NCI-H345 (cell line): ENCODE data around the gene CYP1A2.
"Not testable (repeated sequence)": the region's sequence is repeated elsewhere in the genome, so short reads cannot be mapped to it uniquely, and the experiment has no call there.

ENCODE experiments used
- DNase-seq: peaks from one replicate; lab custom pipeline; 2025; lab: John Stamatoyannopoulos, UW

The CYP1A2 gene

DNA sequence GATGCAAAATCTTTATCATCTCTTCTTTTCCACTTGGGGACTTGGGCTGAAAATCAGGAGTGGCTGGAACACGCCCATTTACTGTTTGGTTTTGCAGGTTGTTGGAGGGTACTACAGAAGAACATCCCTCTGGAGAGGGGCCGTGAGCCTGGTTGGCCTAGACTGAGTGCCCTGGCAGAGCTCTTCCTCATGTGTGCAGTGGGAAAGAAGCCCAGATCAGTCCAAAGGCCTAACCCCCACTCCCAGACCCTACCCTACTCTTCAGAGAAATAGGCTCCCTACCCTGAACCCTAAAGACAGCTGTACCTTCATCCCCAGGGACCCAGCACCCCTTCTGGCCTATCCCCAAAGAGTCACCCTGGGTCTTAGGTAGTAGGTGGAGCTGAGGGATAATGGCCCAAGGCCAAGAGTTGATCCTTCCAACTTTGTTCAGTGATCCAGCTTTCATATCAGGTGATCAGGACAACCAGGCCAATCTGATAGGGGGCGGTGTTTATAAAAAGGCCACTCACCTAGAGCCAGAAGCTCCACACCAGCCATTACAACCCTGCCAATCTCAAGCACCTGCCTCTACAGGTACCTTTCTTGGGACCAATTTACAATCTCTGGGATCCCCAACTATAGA is at the start of gene CYP1A2:
Gene CYP1A2 (plus strand): TSS at position 524 of the 625 bp plus-strand sequence. CDS start 894 bp downstream, outside the sequence.
- DNase-seq = no peak

DNA sequence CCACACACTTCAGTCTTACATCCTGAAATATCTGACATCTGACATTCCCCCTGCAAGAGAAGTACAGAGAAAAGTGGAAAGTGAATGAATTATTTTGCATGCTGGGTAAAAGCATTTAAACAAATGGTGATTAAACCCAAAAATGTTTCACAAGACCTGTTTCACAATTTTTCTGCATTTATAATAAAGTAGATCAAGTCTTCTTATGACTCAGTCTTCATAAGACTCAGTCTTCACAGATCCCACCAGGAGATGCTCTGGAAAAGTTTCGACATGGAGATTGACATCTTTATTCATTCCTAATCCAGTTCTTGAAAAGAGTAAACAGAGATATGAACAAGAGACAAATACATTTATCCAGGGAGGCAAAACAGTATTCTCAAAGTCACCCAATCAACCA is 39.6 kb upstream of the CYP1A2 start:
- no peak for DNase-seq

- DNase-seq = no peak
Measured at GRCh38 chr15:74709892-74710291, 38.8 kb upstream of the CYP1A2 start.

- DNase-seq = no peak
Measured at GRCh38 chr15:74710319-74711094, 38.1 kb upstream of the CYP1A2 start.

DNA sequence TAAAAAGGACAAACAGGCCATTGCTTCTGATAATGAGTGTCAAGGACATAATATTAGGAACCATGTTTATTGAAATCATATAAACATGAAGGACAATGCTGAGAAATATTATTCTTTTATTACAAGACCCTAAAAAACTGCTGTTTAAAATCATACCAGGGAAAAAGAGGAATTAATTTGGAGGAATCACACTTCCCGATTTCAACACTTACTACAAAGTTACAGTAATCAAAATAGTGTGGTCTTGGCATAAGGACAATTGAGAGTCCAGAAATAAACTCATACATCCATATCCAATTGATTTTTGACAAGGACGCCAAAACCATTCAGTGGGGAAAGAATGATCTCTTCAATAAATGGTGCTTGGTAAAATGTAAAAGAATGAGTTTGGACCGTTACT is 36.3 kb upstream of the CYP1A2 start:
- no peak for DNase-seq

DNA sequence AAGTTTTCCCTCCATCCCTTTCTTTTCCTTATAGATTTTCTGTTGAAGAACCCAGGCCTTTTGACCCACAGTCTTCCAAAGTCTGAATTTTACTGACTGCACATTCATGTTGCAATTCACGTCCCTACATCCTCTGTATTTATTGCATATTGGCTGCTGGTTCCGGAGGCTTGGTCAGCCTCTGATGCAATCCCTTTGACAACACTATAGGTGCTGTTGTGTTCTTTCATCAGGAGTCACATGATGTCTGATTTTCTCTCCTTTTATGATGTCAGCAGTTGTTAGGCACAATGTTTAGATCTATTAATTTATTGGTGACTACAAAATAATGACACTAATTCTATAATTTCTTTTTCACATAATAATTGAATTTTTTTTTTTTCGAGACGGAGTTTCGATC is 32.0 kb upstream of the CYP1A2 start:
- DNase-seq = no peak

DNA sequence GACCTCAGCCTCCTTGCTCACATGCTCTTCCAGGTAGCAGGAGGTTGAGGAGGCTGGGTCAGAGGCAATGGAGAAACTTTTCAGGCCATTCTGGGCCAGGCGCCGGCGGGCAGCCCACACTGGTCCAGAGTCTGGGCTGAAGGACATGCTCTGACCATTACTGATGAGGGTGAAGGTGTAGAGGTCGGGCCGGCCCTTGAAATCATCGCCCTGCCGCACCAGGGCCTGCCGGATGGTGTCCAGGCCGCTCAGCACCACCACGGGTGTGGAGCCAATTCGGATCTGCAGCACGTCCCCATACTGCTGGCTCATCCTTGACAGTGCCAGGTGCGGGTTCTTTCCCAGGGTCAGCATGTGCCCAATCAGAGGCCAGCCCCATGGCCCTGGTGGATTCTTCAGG is 26.1 kb upstream of the CYP1A2 start:
- no peak for DNase-seq

DNA sequence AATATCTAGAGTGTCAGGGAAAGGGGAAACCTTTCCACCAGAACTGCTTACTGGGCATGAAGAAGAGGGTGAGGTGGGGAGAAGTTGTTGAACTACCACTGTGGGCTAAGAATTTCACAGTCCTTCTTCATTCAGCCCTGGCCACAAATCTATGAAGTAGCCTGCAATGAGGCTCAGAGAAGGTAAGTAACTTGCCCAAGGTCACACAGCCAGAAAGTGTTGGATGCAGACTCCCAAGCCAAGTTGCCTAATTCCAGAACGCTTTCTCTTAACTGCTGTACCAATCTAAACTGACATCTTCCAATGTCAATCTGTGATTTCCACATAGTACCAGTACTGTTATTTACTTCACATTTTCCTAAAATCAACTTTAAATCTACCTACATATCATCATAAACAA is 25.5 kb upstream of the CYP1A2 start:
- no peak for DNase-seq

DNA sequence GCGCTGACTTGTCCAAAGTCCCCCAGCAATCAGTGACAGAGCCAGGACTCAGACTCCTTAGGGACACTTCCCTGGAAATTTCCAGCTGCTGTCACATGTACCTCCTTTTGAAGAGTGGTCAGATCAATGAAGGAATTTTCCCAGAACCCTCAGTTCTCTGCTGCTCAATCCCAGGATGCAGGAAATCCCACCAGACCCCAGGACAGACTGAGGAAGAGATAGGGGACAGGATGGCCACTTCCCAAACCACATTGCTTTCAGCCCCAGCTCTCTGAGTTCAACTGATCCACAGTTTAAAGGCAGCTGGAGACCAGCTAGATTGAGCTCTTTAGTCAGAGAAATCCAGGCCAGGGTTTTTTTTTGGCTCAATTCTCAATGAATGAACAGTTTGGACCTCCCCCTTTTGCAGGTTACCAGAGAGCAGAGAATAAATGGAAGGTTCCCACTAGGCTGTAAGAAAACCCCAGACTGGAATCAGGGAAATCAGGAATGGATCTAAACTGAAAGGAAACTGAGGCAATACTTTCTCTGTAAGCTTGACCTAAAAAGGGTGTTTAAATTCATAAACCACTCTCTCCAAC is 24.8 kb upstream of the CYP1A2 start:
- peak; percentile 71 for DNase-seq

GRCh38 chr15:74724570-74725224 is 23.9 kb upstream of the CYP1A2 start:
- DNase-seq = no peak

DNA sequence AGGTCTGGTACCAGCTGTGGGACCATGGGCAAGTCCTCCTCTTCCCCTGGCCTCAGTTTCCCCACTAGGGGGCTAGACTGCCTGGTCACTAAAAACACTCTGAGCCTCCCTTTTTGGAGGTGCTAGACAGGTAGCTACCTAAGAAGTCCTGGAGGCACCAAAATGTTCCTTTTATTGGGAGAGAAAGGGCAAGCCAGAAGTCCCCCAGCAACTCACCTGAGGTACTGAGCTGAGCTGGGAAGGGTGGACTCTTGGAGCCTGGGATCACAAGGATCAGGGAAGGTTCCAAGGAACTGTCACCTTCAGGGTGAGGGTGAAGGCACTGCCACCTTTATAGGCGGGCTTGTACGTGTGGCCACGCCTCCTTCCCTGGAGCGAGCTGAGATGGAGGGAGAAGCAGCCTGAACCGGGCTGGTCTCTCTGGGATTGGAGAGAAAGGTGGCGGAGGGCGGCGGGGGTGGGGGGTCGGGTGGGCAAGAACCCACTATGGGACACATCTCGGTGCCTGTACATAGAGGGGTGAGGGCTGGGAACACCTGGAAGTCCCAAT is 23.3 kb upstream of the CYP1A2 start, which contains the start of gene CYP1A1:
Gene CYP1A1 (minus strand): TSS at position 304 of the 550 bp plus-strand sequence. CDS start 2,431 bp downstream, outside the sequence.
- DNase-seq = peak; percentile 53

DNA sequence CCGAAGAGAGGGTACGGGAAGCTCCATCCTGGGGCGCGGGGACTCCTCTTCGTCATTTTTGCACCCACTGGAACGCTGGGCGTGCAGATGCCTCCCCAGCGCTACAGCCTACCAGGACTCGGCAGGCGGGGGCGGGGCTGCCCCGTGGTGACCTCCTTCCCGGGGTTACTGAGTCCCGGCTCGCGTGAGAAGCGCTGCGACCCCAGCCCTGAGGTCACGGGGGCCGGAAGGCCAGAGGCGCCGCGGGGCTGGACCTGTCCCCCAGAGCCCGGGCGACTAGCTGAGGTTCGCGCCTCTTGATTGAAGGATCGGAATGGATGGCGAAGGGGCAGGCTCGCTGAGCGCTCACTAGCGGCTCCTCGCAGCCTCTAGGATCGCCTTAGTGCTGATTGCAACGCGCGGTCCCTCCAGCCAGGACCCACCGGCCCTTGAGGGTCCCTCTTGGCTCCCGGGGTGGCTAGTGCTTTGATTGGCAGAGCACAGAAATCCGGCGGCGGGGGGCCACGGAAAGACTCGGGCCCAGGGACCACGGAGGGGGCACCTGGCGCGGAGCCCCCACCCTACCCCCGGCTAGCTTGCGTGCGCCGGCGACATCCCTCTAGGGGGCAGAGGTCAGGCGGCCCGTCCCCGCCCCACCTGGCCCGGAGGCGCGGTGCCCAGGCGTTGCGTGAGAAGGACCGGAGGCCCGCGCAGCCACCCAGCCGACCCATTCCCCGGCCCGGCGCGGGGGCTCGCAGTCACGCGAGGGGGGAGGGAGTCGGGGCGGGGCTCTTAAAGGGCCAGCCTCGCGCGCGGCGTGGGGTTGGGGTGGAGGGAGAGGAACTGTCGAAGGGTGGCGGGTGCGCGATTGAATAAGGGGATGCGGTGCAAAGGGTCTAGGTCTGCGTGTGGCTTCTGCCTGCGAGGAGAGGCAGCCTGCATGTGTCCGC is 22.5 kb upstream of the CYP1A2 start:
- peak; percentile 17 for DNase-seq

DNA sequence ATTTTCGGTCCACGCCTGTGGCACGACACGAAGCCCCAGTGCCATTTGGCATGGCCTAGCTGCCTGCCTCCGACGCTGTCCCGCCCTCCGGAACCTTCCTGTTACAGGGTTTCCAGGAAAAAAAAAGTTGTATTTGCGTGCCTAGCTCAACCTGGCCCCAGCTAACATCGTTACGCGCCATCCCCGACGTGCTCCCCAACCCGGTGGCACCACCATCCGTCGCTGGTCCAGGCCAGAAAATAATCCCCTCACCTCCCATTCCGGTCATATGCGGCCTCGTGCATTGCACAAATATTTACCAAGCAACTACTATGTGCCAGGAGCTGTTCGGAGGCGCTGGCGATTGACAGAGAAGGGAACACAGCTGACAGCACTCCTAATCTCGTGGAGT is 21.9 kb upstream of the CYP1A2 start:
- DNase-seq = no peak

- DNase-seq = peak; percentile 61
Measured at GRCh38 chr15:74727727-74728126, 20.9 kb upstream of the CYP1A2 start.

DNA sequence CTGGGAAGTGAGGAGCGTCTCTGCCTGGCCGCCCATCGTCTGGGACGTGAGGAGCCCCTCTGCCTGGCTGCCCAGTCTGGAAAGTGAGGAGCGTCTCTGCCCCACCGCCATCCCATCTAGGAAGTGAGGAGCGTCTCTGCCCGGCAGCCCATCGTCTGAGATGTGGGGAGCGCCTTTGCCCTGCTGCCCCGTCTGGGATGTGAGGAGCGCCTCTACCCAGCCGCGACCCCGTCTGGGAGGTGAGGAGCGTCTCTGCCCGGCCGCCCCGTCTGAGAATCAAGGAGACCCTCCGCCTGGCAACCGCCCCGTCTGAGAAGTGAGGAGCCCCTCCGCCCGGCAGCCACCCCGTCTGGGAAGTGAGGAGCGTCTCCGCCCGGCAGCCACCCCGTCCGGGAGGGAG is 19.9 kb upstream of the CYP1A2 start:
- DNase-seq = not testable (repeated sequence)

- not testable (repeated sequence) for DNase-seq
Measured at GRCh38 chr15:74729372-74729771, 19.3 kb upstream of the CYP1A2 start.

DNA sequence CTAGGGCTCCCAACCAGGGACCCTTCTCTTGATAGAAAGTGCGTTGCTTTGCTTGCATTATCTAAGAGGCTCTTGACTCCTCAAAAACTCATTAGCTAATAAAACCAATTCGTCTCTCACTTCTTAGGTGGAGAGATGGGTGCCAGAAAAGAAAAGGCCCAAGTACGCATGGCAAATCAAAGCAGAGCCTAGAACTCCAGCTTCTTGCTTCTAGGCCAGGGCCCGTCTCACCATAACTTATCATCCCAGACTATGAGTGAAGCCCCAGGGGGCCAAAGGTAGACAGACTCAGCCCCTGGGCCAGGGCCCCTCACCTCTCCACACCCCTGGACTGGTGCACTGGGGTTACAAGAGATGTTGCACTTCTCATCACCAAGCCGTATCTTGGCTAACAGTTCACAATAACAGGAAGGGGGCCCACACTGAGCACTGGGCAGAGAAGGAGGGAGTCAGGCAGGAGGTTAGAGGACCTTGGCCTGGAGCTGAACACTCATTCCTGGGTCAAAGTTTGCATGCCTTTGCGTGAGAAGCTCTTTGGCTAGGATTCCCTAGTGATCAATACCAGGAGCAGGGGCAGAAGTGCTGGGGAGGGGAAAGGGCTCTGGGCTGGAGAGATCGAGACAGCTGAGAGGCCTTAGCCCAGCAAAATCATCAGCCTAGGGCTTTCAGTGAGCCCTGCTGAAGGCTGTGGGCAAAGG is 17.9 kb upstream of the CYP1A2 start:
- no peak for DNase-seq

- DNase-seq = no peak
Measured at GRCh38 chr15:74732846-74733245, 15.8 kb upstream of the CYP1A2 start.

DNA sequence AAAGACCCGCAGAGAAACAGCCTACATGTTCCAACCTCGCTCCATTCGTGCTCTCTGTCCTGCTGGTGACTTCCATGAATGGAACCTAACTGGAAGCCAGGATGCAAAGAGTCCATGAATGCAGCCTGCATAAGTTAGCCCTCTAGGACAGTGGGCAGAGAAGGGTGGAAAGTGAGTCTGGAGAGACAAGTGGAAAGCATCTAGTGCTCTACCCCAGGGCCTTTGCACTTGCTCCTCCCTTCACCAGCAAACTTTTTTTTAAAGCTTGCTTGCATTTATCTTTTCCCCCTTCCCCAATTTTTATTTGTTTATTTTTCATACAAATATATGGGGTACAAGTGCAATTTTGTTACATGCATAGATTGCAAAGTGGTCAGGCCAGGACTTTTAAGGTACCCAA is 15.4 kb upstream of the CYP1A2 start:
- DNase-seq = no peak

- DNase-seq = no peak
Measured at GRCh38 chr15:74735305-74735704, 13.3 kb upstream of the CYP1A2 start.

- not testable (repeated sequence) for DNase-seq
Measured at GRCh38 chr15:74738239-74738638, 10.4 kb upstream of the CYP1A2 start.
